GM19395 (cell line): ENCODE measurements around the gene FGF3.
"Not testable (repeated sequence)": the region's sequence is repeated elsewhere in the genome, so short reads cannot be mapped to it uniquely, and the experiment has no call there.

Experiments
- ATAC-seq: cut with Tn5 transposase; IDR thresholded peaks from one replicate; pipeline ENCODE4 v1.9.1; 2021; ENCODE audit warnings: mild to moderate bottlenecking, moderate library complexity; ENCODE audit not compliant: unreplicated experiment

The FGF3 gene

DNA sequence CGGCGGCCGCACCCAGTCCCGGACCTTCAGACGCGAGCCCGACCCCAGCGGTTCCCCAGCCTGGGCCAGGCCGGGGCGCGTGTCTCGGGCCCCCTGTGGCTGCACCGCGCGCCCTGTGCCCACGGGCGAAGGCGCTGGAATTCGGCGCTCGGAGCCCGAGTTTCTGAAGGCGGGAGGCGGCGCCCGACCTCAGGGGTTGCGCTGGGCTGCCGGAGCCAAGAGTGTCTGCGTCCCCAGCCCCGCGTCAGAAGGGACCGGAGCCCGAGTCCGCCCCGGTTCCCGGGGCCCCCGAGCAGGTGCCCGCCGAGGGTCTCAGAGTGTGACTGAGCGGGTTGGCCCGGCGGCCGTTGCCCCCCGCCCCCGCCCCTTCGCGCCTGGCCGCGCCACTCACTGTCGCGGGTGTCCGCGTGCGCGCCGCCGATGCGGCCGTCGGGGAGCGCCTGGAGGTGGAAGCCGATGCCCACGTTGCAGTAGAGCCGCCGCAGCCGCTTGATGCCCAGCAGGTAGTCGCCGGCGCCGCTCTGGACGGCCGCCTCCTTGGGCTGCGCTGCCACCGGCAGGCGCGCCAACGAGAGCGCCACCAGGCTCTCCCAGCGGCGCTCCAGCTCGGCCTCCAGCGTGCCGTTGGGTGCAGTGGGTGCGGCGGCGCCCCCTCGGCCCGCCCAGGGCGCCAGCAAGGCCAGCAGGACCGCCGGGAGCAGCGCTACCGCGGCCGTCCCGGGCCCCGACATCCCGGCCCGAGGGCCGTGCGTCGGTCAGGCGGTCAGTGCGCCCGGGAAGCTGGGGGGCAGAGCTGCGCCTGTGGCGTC lies 44.7 kb downstream of the FGF3 start:
- no peak for ATAC-seq

DNA sequence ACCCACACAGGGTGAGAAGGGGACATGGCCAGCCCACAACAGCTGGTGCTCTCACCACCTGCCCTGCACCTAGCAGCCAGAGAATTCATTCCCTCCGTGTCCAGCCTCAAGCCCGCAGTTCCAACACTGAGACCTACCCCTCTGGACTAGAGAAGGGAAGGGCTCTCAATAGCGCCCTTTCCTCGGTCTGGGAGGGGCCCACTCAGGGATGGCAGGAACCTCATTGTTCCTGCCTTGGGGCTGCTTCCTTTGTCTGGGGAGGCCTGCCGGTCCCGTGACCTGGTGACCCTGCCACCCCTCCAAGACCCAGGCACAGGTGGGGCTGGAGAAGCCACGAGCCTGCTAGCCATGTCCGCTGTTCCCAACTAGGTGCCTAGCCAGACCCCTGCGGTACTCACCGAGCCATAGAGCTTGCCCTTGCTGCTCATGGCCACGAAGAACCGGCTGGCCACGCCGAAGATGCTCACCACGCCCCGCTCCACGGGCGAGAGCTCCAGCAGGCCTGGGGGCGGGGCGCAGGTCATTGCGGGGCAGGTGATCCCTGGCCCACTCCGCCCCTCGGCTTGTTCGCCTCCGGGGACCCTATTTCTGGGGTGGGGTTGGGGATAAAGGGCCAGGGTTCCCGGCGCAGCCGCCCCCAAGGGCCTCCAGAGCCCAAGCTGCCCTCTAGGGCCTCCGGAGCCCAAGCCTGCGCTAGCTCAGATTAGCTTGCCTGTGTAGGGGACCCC lies 45.4 kb downstream of the FGF3 start:
- no peak for ATAC-seq

DNA sequence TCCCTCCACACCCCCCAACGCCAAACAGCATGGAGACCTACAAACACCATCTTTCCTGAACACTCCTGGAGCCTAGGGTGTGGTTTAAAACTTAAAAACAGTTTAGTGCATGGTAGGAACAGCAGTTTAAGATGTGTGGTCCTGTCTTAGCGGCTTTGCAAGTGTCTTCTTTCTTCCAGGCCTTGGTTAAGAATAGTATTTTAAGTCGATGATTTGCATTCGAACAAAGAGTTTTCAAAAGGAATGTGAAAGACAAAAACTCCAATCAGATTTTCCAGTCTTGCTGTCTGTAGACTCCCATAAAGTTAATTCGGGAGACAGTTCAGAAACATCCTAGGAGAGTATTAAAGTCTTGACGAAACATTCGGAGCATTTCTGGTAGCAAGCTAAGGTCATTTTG lies 47.8 kb downstream of the FGF3 start:
- no peak for ATAC-seq

DNA sequence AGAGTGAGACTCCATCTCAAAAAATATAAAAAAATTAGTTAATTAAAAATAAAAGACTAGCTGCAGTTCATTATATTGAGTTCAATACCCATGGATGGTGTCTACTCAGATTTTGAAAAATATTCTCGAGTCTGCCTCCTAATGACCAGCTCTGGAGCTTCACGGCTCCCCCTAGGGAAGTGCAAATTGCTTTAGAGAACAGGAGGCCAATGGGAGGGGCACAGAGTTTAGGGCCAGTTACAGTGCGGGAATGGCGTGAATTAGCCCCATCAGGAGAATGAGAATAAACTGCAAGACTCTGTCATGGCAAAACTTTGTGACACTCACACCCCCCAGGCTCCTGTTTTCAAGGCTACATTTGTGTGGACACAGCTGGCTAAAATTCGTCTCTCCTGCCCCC lies 48.7 kb downstream of the FGF3 start:
- ATAC-seq, result no peak

DNA sequence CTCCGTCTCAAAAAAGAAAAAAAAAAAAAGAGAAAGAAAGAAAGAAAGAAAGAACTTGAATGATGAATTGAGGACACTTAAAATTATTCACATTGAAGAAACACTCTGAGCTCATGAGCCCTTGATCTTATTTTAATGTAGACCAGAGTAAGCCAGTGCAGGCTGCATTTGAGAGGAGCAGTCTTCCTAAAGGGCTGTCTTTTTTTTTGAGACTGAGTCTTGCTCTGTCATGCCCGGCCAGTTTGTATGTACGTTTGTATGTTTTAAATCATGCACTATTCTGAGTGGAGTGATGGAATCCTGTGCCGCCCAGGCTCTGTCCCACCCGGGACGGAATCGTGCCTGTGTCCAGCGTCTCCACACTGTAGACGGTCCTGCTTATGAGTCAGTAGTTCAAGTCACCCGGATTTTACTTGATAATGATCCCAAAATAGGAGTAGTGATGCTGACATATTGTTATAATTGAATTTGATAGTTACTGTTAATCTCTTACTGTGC lies 53.7 kb downstream of the FGF3 start:
- no peak for ATAC-seq

DNA sequence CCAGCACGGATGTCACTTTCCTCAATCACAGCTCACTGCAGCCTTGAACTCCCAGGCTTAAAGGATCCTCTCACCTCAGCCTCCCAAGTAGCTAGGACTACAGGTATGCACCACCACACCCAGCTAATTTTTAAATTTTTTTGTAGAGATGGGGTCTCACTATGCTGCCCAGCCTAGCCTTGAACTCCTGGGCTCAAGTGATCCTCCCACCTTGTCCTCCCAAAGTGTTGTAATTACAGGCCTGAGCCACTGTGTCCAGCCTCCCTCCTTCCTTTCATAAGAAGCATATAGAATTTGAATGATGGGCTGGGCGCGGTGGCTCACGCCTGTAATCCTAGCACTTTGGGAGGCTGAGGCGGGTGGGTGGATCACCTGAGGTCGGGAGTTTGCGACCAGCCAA lies 54.3 kb downstream of the FGF3 start:
- ATAC-seq, result not testable (repeated sequence)

DNA sequence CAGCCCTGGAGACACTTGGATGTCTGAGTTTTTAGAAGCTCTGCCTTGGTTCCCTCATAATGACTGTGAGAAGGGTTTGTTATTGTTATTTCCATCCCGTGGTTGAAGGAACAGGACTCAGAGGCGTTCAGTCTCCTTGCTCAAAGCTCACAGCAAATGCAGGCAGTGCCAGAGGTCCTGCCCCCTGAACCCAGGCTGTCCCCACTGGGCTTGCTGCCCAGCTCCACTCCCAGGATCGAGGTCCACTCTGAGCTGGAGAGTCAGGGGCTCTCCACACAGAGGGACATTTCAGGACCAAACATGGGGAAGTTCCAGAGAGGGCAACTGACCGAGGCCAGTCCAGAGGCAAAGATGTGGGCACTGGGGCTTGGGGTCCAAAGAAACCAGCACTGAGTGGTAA lies 58.9 kb downstream of the FGF3 start:
- no peak for ATAC-seq
